ENCODE measurements around the gene EXOC3L4. TPM values are rescaled to one million over a fixed set of nuclear protein-coding genes. Genes with fewer than 3 reads are reported as not detected.
A peak's percentile ranks its signal among the peaks of the same experiment; 100 is the strongest.

The EXOC3L4 gene
- polyA plus RNA-seq, 1 donor (not counting 4 experiments of a cell fraction or from before 2014, with no cell fraction given), result not detected

DNA sequence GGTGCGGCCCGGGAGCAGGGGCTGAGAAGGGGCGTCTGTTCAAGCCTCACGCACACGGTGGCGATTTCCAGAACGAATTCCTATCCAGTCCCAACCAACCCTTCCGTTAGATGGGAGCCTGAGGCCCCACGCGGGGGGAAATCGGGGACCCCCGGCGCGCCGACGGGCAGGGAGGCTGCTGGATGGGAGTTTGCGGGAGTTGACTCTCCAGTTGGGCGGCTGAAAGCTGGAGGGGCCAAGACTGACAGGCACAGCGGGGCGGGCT, 9.8 kb downstream of the EXOC3L4 start:
- Histone ChIP-seq H3K9ac (ENCODE audit: control insufficient read depth, extremely low read depth, insufficient read depth, low read length) (no peak overlapping the region), H3K9me1 (ENCODE audit: control insufficient read depth, extremely low read depth, insufficient read depth, low read length) (no peaks in the 10 kb centered on the region), H3K27ac (ENCODE audit: control insufficient read depth, insufficient read depth, low read length) (no peak overlapping the region), H4K20me1 (ENCODE audit: control insufficient read depth, extremely low read depth, insufficient read depth, low read length) (peaks cover 2% of the 10 kb centered on the region), H3K4me3 (ENCODE audit: control insufficient read depth in 2 of 3, extremely low read depth in 1 of 3, insufficient read depth in 2 of 3, low read depth in 1 of 3, low read length in 3 of 3) (no peak overlapping the region), H3K36me3 (ENCODE audit: control insufficient read depth in 2 of 2, extremely low read depth in 1 of 2, insufficient read depth in 2 of 2, low read length in 2 of 2) (no peaks in the 10 kb centered on the region), H3K27me3 (ENCODE audit: control insufficient read depth, extremely low read depth, insufficient read depth, low read length) (peaks cover 57% of the 10 kb centered on the region), H3K4me2 (ENCODE audit: control insufficient read depth, extremely low read depth, insufficient read depth, low read depth, low read length) (no peak overlapping the region), H2AFZ (ENCODE audit: control insufficient read depth, low read length) (no peak overlapping the region), H3K9me3 (ENCODE audit: control insufficient read depth, low read depth, low read length) (no peaks in the 10 kb centered on the region), H3K4me1 (ENCODE audit: control insufficient read depth, extremely low read depth, insufficient read depth, low read length) (peaks cover 2% of the 10 kb centered on the region), H3K79me2 (ENCODE audit: control insufficient read depth, insufficient read depth, low read length) (no peaks in the 10 kb centered on the region)
- dilution Hi-C loops (cut with MboI; ENCODE audit: extremely low pct_ligation_motif_present, low sequenced_read_pairs), result no loop called here
- TF ChIP-seq, protein P1, sequence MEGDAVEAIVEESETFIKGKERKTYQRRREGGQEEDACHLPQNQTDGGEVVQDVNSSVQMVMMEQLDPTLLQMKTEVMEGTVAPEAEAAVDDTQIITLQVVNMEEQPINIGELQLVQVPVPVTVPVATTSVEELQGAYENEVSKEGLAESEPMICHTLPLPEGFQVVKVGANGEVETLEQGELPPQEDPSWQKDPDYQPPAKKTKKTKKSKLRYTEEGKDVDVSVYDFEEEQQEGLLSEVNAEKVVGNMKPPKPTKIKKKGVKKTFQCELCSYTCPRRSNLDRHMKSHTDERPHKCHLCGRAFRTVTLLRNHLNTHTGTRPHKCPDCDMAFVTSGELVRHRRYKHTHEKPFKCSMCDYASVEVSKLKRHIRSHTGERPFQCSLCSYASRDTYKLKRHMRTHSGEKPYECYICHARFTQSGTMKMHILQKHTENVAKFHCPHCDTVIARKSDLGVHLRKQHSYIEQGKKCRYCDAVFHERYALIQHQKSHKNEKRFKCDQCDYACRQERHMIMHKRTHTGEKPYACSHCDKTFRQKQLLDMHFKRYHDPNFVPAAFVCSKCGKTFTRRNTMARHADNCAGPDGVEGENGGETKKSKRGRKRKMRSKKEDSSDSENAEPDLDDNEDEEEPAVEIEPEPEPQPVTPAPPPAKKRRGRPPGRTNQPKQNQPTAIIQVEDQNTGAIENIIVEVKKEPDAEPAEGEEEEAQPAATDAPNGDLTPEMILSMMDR (optimal IDR thresholded peaks at IDR 0.05 in 1 of 3, IDR thresholded peaks at IDR 0.05 in 1 of 3, conservative IDR thresholded peaks at IDR 0.05 in 1 of 3; ENCODE audit: extremely low read depth in 1 of 3, insufficient read depth in 2 of 3, low read length in 3 of 3), result no peak
- TF ChIP-seq EZH2 (IDR thresholded peaks at IDR 0.05; ENCODE audit: low read length), result no peak
- DNase-seq (ENCODE audit: low read depth, low spot score), result no peak
- no peak for FAIRE-seq

DNA sequence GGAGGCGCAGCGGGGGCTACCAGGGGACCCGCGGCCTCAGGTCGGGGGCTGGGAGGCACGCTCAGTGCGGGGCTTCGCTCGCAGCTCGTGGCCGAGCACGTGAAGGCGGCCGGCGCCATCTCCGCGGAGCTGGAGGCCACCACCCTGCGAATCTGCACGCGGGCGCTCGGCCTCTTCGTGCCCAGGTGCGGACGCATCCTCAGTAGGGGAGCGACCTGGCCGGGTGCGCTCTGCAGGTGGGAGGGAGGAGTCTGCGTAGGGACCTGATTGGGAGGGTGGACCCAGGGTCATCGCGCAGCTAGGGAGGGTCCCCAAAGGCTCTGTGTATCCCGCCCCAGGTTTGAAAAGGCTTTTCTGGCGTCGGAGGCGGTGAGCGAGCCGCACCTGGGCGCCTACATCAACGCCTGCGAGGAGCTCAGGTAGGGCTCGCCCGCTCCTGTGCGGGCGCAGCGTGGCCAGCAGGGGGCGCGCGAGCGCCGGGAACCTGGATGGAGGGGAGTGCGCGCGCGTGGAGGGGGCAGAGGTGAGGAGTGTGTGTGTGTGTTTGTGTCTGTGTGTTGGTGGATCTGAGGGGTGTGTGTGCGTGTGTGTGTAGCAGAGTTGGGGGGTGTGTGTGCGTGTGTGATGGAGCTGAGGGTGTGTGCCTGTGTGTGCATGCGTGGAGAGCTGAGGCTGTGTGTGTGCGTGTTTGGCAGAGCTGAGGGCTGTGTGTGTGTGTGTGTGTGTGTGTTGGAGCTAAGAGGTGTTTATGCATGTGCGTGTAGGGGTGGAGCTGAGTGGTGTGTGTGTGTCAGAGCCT, 10.3 kb downstream of the EXOC3L4 start:
- no peaks in the 10 kb centered on the region for H3K9me1 ChIP-seq (ENCODE audit: control insufficient read depth, extremely low read depth, insufficient read depth, low read length)
- H3K36me3 ChIP-seq (ENCODE audit: control insufficient read depth in 2 of 2, extremely low read depth in 1 of 2, insufficient read depth in 2 of 2, low read length in 2 of 2), result no peaks in the 10 kb centered on the region
- H3K27me3 ChIP-seq (ENCODE audit: control insufficient read depth, extremely low read depth, insufficient read depth, low read length), result peaks cover 60% of the 10 kb centered on the region
- no peak overlapping the region for H3K4me3 ChIP-seq (ENCODE audit: control insufficient read depth in 2 of 3, extremely low read depth in 1 of 3, insufficient read depth in 2 of 3, low read depth in 1 of 3, low read length in 3 of 3)
- no peak for FAIRE-seq
- no peak for DNase-seq (ENCODE audit: low read depth, low spot score)
- TF ChIP-seq EZH2 (IDR thresholded peaks at IDR 0.05; ENCODE audit: low read length), result peak; percentile 98
- TF ChIP-seq, protein P1 (optimal IDR thresholded peaks at IDR 0.05 in 1 of 3, IDR thresholded peaks at IDR 0.05 in 1 of 3, conservative IDR thresholded peaks at IDR 0.05 in 1 of 3; ENCODE audit: extremely low read depth in 1 of 3, insufficient read depth in 2 of 3, low read length in 3 of 3), result peak; percentile 83 to 97 (median 88)
- H3K9ac ChIP-seq (ENCODE audit: control insufficient read depth, extremely low read depth, insufficient read depth, low read length), result no peak overlapping the region
- H3K4me2 ChIP-seq (ENCODE audit: control insufficient read depth, extremely low read depth, insufficient read depth, low read depth, low read length), result peak overlapping the region; percentile 56
- peaks cover 2% of the 10 kb centered on the region for H4K20me1 ChIP-seq (ENCODE audit: control insufficient read depth, extremely low read depth, insufficient read depth, low read length)
- no peak overlapping the region for H3K27ac ChIP-seq (ENCODE audit: control insufficient read depth, insufficient read depth, low read length)
- H3K4me1 ChIP-seq (ENCODE audit: control insufficient read depth, extremely low read depth, insufficient read depth, low read length), result peaks cover 2% of the 10 kb centered on the region
- H2AFZ ChIP-seq (ENCODE audit: control insufficient read depth, low read length), result no peak overlapping the region
- no peaks in the 10 kb centered on the region for H3K79me2 ChIP-seq (ENCODE audit: control insufficient read depth, insufficient read depth, low read length)
- H3K9me3 ChIP-seq (ENCODE audit: control insufficient read depth, low read depth, low read length), result no peaks in the 10 kb centered on the region
- dilution Hi-C loops (cut with MboI; ENCODE audit: extremely low pct_ligation_motif_present, low sequenced_read_pairs), result no loop called here
